ENCODE measurements around the gene CDH4.

DNA sequence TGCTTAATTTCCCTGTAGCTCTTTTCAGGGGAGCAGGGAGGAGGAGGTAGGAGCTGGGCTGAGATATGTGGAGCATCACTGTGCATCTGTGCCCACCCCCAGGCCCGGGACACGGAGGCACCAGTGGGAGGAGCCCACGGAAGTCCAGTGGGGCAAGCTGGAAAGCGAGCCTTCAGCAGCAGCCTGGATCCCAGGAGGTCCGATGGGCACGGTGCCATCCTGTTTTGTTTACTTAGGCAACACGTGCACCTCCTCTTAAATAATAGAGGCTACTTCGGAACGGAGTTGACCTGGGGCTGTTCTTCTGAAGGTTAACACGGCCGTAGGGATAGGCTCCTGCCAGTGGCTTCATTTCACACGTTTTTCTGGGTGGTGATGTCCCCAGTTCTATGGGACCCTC, 51.6 kb downstream of the CDH4 start:
- TF ChIP-seq TAF1 (CRISPR knock-in tag; IDR thresholded peaks at IDR 0.05) (no peak), ARID2 (CRISPR knock-in tag; IDR thresholded peaks at IDR 0.05; ENCODE audit: borderline replicate concordance) (no peak), POLR2A (IDR thresholded peaks at IDR 0.05; ENCODE audit: insufficient read depth in 1 of 2, low read depth in 2 of 2, low read length in 2 of 2) (no peak), ARID5B (CRISPR knock-in tag; IDR thresholded peaks at IDR 0.05) (no peak), IRF9 (CRISPR knock-in tag; IDR thresholded peaks at IDR 0.05; ENCODE audit: borderline replicate concordance) (no peak), DR1 (CRISPR knock-in tag; IDR thresholded peaks at IDR 0.05) (no peak), MEF2D (CRISPR knock-in tag; IDR thresholded peaks at IDR 0.05) (no peak), ZBTB33 (CRISPR knock-in tag; IDR thresholded peaks at IDR 0.05) (no peak), ZFYVE20 (CRISPR knock-in tag; IDR thresholded peaks at IDR 0.05; ENCODE audit: borderline replicate concordance, low read depth) (no peak), HDAC2 (CRISPR knock-in tag; IDR thresholded peaks at IDR 0.05) (no peak)

Data from HepG2 (cell line).